Putamen (tissue), 1 donor: ENCODE results near the gene ZNF35.
"Not testable (repeated sequence)": the region's sequence is repeated elsewhere in the genome, so short reads cannot be mapped to it uniquely, and the experiment has no call there.

ENCODE experiments used
- DNase-seq: peaks from one replicate; pipeline ENCODE4 v3.0.0-alpha.2; 2016; ENCODE audit warnings: low spot score

The ZNF35 gene

GRCh38 chr3:44648564-44649229, at the start of gene ZNF35:
TSS of gene ZNF35 (plus strand) at chr3:44648732. CDS start at chr3:44651068, 2,336 bp downstream.
- peak; percentile 79 for DNase-seq

GRCh38 chr3:44601749-44602148, 46.8 kb upstream of the ZNF35 start:
- DNase-seq = no peak

DNA sequence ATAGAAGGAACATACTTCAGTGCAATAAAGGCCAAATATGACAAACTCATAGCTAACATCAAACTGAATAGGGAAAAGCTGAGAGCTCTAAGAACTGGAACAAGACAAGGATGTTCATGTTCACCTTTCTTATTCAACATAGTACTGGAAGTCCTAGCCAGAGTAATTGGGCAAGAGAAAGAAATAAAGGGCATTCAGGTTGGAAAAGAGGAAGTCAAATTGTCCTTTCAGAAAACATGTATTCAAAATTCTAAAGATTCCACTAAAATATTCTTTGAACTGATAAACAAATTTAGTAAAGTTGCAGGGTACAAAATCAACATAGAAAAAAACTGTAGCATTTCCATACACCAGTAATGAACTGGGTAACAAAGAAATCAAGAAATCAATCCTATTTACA, 35.9 kb upstream of the ZNF35 start:
- no peak for DNase-seq

- DNase-seq = peak; percentile 91
Observed at GRCh38 chr3:44624749-44625480, 23.6 kb upstream of the ZNF35 start, which contains the start of gene ZNF197. TSS of gene ZNF197 (plus strand) at chr3:44625036. CDS start at chr3:44629155, 4,119 bp downstream.

DNA sequence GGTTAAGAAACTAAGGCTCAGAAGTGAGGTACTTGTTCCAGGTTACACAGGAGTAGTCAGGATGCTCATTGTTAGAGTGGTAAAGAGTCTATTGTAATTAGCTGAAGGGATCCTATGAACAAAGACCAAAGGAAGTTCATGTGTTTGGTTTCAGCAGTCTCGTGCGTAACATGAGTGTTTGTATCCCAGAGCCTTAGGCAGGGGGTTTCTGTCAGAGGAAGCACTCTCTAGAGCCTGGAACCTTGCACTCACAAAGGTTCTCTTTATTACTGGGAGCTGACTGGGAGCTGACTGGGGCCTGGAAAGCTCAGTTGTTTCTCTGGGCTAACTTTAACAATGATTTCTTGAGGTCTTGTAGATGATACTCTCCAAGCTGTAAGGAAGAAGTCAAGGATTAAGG, 19.8 kb upstream of the ZNF35 start:
- DNase-seq = no peak

DNA sequence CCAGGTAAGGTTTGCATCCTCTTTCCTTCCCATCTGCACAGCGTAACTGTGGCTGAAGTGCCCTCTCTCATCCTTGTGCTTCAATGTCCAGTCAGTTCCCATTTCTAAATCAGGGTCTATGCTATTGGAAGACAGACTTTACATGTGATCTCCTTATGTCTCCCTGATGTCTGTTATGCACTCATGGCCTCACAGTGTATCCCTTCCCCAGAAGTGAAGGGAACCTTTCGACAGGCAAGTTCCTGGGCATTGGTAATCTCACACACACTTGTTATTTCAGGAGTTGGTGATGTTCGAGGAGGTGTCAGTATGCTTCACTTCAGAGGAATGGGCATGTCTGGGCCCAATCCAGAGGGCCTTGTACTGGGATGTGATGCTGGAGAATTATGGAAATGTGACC, 16.3 kb upstream of the ZNF35 start:
- DNase-seq = no peak

DNA sequence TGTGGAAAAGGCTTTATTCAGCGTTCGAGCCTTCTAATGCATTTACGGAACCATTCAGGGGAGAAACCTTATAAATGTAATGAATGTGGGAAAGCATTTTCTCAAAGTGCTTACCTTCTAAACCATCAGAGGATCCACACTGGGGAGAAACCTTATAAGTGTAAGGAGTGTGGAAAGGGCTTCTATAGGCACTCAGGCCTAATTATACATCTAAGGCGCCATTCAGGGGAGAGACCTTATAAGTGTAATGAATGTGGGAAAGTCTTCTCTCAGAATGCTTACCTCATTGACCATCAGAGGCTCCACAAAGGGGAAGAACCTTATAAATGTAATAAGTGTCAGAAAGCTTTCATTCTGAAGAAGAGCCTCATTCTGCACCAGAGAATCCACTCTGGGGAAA, 6.2 kb upstream of the ZNF35 start:
- DNase-seq = no peak

DNA sequence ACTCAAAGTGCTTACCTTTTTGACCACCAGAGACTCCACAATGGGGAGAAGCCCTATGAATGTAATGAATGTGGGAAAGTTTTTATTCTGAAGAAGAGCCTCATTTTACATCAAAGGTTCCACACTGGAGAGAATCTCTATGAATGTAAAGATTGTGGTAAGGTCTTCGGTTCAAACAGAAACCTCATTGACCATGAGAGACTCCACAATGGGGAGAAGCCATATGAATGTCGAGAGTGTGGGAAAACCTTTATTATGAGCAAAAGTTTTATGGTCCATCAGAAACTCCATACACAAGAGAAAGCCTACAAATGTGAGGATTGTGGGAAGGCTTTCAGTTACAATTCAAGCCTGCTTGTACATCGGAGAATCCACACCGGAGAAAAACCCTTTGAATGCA, 5.5 kb upstream of the ZNF35 start:
- no peak for DNase-seq

GRCh38 chr3:44647771-44648170, 761 bp upstream of the ZNF35 start:
- no peak for DNase-seq

- no peak for DNase-seq
Observed at GRCh38 chr3:44649709-44650108, 1.2 kb downstream of the ZNF35 start.

DNA sequence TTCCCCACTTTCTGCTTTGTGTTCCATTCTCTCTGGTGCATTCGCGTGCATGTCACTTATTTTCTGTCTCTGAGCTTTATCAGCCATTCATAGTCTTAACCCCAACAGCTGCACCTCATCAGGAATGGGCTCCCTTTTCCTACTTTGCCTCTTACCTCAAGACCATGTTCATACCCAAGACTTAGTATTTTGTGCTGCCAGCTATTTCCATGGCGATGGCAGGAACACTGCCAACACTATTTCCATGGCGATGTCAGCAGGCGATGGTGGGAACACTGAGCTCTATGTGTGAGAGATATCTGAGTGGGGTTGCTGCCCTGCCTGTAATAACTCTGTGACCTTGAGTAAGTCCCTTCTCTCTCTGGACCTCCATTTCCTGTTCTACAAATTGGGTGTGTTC, 5.5 kb downstream of the ZNF35 start:
- DNase-seq = no peak

GRCh38 chr3:44659015-44659414, 10.5 kb downstream of the ZNF35 start:
- DNase-seq = no peak

DNA sequence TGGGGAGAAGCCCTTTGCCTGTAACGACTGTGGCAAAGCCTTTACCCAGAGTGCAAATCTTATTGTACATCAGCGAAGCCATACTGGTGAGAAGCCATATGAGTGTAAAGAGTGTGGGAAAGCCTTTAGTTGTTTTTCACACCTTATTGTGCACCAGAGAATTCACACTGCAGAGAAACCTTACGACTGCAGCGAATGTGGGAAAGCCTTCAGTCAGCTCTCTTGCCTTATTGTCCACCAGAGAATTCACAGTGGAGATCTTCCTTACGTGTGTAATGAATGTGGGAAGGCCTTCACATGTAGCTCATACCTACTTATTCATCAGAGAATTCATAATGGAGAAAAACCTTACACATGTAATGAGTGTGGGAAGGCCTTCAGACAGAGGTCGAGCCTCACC, 10.9 kb downstream of the ZNF35 start:
- no peak for DNase-seq

GRCh38 chr3:44661189-44661588, 12.7 kb downstream of the ZNF35 start:
- DNase-seq = no peak

GRCh38 chr3:44665173-44665572, 16.6 kb downstream of the ZNF35 start:
- DNase-seq = no peak

- no peak for DNase-seq
Observed at GRCh38 chr3:44666346-44666745, 17.8 kb downstream of the ZNF35 start.

- DNase-seq = no peak
Observed at GRCh38 chr3:44669760-44670159, 21.2 kb downstream of the ZNF35 start.

GRCh38 chr3:44673466-44673865, 24.9 kb downstream of the ZNF35 start:
- not testable (repeated sequence) for DNase-seq

DNA sequence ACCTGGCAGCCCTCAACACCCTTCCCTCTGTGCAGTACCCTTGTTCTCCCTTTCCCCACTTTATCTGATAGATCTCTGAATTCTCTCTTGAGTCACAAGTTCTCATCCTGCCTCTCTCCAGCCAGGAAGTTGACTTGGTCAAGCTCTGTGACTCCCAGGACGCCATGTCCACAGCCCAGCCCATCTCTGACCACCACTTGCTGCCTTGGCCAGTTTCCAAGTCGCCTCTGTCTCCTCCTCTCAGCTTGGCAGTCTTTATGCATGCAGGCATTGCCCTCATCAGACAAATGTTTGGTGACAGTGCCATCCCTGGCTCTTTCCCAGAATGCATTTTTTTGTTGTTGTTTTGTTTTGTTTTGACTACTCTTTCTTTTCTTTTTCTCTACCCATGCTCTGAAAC, 25.7 kb downstream of the ZNF35 start:
- no peak for DNase-seq

- no peak for DNase-seq
Observed at GRCh38 chr3:44678480-44679116, 30.1 kb downstream of the ZNF35 start.

DNA sequence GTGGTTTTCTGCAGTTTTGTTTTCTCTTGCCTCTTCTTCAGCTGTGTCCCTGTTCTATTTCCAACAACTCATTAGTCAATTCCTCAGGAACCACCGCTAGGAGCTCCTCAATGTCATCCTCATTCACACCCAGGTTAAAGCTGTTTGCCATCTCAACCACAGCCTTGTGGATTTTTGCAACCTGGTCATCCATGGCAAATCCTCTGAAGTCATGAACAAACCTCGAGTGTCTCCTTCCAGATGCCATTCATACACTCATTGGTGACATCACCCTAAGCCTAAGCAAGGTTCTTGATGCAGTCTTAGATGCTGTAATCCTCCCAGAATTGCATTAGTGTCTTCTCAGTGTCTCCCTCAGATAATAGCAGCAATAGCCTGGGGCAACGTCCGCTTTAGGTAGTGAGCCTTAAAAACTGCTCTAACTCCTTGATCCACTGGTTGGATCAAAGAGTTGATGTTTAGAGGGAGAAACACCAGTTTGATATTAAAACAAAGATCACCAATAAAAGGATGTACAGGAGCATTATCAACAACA, 32.5 kb downstream of the ZNF35 start:
- no peak for DNase-seq

DNA sequence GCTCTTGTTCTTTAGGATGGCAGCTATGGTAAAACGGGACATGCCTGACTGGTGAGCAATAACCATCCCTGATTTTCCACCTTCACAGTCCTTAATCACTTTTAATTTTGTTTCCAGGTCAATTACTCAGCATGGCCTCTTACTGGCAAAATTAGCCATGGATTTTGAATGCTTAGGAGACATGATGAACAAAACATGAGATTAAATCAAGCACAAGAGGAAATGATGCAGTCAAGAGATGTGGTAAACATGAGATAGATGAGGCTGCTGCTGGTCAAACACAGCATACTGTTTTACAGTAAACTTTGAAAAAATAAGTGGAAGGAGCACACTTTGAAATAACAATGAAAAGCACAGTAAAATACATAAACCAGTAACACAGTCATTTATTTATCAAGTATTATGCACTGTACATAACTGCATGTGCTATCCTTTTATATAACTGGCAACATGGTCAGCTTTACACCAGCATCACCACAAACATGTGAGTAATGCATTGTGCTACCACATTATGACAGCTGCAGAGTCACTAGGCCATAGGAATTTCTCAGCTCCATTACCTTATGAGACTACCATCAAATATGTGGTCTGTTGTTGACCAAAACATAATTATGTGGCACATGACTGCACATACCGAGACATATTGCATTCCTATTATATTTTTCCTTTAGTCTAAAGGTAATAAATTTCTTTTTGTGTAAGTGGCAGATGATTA, 33.8 kb downstream of the ZNF35 start:
- DNase-seq = no peak
